HEK293 (cell line): Measurements from ENCODE around the gene CRK.

ENCODE experiments used
- CTCF ChIA-PET: fragments of 350-600 bp; formaldehyde crosslinking; extraction: SDS; loops from one replicate; lab custom pipeline; 2021; ENCODE audit warnings: antibody characterized with exemption; lab: Yijun Ruan, JAX
- POLR2A ChIA-PET: fragments of 300-600 bp; formaldehyde crosslinking; extraction: SDS; loops from one replicate; lab custom pipeline; 2020; ENCODE audit warnings: antibody characterized with exemption, inconsistent platforms; lab: Yijun Ruan, JAX
- H3K27ac ChIP-seq: fragments of 200-500 bp; sonication (Bioruptor generic); 2 replicates; pipeline ENCODE4 v1.5.1; 2014; ENCODE audit warnings: low read depth, low read length, control low read depth, inconsistent platforms; ENCODE audit errors: extremely low read depth
- H3K36me3 ChIP-seq, 2 experiments: fragments of 200-500 bp in 1 of 2; sonication (Bioruptor generic) in 1 of 2; 1 replicate in 1 of 2; 2 replicates in 1 of 2; pipeline ENCODE4 v1.5.1; 2014 to 2017; ENCODE audit warnings: inconsistent platforms in 2 of 2, low read length in 2 of 2; ENCODE audit not compliant: control insufficient read depth in 2 of 2, insufficient read depth in 1 of 2
- H3K4me1 ChIP-seq: fragments of 200-500 bp; sonication (Bioruptor generic); 2 replicates; pipeline ENCODE4 v1.5.1; 2014; ENCODE audit warnings: mild to moderate bottlenecking, low read length, inconsistent platforms; ENCODE audit not compliant: control insufficient read depth, insufficient read depth
- H3K4me3 ChIP-seq: 2 replicates; pipeline ENCODE4 v1.5.1; 2011; ENCODE audit warnings: low read depth, mild to moderate bottlenecking, control low read depth, low read length, moderate library complexity
- H3K9me3 ChIP-seq: fragments of 200-500 bp; sonication (Bioruptor generic); 2 replicates; pipeline ENCODE4 v1.5.1; 2014; ENCODE audit warnings: low read depth, low read length, inconsistent platforms; ENCODE audit not compliant: control insufficient read depth, insufficient read depth
- BCL11A ChIP-seq: fragments of 450-650 bp; formaldehyde crosslinking; IDR thresholded peaks from 2 replicates; pipeline ENCODE4 v1.5.1; 2016; ENCODE audit warnings: low read depth, missing biosample characterization, missing genetic modification characterization
- BCL11B ChIP-seq: fragments of 450-650 bp; formaldehyde crosslinking; IDR thresholded peaks from 2 replicates; pipeline ENCODE4 v1.5.1; 2016; ENCODE audit warnings: low read depth, missing biosample characterization, missing genetic modification characterization
- KLF9 ChIP-seq: fragments of 450-650 bp; formaldehyde crosslinking; IDR thresholded peaks from 2 replicates; pipeline ENCODE4 v1.5.1; 2016; ENCODE audit warnings: missing biosample characterization, missing genetic modification characterization, low read depth
- PRDM4 ChIP-seq: fragments of 450-650 bp; formaldehyde crosslinking; IDR thresholded peaks from 2 replicates; pipeline ENCODE4 v1.5.1; 2017; ENCODE audit warnings: missing biosample characterization, missing genetic modification characterization
- ZBTB1 ChIP-seq: fragments of 450-650 bp; formaldehyde crosslinking; IDR thresholded peaks from 2 replicates; pipeline ENCODE4 v1.5.1; 2016; ENCODE audit warnings: missing biosample characterization, missing genetic modification characterization
- ZBTB6 ChIP-seq: fragments of 450-650 bp; formaldehyde crosslinking; IDR thresholded peaks from 2 replicates; pipeline ENCODE4 v1.5.1; 2017; ENCODE audit warnings: missing biosample characterization, missing genetic modification characterization
- ZNF175 ChIP-seq: fragments of 450-650 bp; formaldehyde crosslinking; IDR thresholded peaks from 2 replicates; pipeline ENCODE4 v1.5.1; 2016; ENCODE audit warnings: missing biosample characterization, missing genetic modification characterization
- ZNF391 ChIP-seq: fragments of 450-650 bp; formaldehyde crosslinking; IDR thresholded peaks from 2 replicates; pipeline ENCODE4 v1.5.1; 2016; ENCODE audit warnings: low read depth, missing biosample characterization, missing genetic modification characterization, borderline replicate concordance
- ZNF501 ChIP-seq: fragments of 450-650 bp; formaldehyde crosslinking; IDR thresholded peaks from 2 replicates; pipeline ENCODE4 v1.5.1; 2016; ENCODE audit warnings: missing biosample characterization, missing genetic modification characterization
- TF ChIP-seq, protein P1 (sequence below): fragments of 450-650 bp; formaldehyde crosslinking; IDR thresholded peaks from 2 replicates; pipeline ENCODE4 v1.5.1; 2016; ENCODE audit warnings: missing biosample characterization, missing genetic modification characterization

The CRK gene

DNA sequence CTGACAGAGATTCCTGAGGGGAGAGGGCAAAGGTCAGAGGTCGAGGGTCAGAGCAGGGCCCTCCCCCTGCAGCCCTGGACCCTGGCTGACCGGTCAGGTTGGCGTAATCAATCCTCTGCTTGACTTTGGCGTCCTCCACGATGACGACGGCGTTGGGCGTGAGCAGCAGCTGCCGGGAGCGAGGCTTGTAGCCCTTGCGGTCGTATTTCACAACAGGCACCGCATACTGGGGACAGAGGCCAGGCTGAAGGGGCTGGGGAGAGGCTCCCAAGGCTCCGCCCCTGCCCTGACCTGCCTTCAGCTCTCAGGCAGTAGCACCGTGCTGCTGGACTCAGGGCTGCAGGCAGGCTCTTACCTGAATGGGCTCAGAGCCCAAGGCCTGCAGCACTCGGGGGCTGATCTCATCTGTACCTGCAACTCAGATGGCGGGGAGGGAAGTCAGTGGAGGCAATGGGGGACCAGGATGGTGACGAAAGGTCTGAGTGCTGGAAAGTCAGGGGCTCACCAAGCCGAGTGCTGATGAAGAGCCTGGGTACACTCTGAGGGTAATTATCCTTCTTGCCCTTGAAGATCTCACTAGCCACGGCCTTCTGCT lies 12.0 kb upstream of the CRK start:
- POLR2A ChIA-PET: no interaction called here
- H3K9me3 ChIP-seq: no peaks in the 10 kb centered on the region
- CTCF ChIA-PET: no interaction called here
- no peak overlapping the region; the same call in 1 of the 2 replicates for H3K27ac ChIP-seq
- TF ChIP-seq ZNF175 (tag by site-specific recombination) (no peak), KLF9 (no peak), ZBTB6 (tag by site-specific recombination) (no peak), BCL11A (peak; percentile 68; the same call in 1 of the 2 replicates), BCL11B (0 out of 2 replicates have a peak, but pooled peaks have one; percentile 65)
- no peak overlapping the region for H3K4me3 ChIP-seq
- peaks cover 0 to 77% of the 10 kb centered on the region in 2 experiments; a peak in 2 of 3 replicates for H3K36me3 ChIP-seq
- H3K4me1 ChIP-seq: no peaks in the 10 kb centered on the region

DNA sequence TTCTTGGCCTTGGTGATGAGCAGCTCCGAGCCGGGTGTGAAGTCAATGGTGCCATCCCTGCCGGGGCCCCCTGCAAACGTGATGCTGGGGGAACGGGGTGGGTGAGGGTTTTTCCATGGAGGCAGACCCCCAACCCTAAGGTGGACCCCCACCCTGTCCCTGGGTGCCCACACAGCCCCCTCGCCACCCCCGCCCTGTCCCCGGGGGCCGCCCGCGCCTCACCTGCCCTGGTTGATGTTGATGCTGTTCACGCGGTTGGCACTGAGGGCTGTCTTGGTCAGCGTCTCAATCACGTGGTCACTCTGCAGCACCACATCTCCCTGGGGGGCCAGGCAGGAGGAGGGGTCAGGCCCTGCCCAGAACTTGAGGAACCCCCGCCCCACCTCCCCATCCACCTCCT lies 11.2 kb upstream of the CRK start:
- Histone ChIP-seq H3K9me3 (no peaks in the 10 kb centered on the region), H3K27ac (no peak overlapping the region), H3K4me3 (no peak overlapping the region), H3K36me3 (peaks cover 0 to 74% of the 10 kb centered on the region in 2 experiments; a peak in 2 of 3 replicates), H3K4me1 (peaks cover 4% of the 10 kb centered on the region)
- TF ChIP-seq, protein P1, sequence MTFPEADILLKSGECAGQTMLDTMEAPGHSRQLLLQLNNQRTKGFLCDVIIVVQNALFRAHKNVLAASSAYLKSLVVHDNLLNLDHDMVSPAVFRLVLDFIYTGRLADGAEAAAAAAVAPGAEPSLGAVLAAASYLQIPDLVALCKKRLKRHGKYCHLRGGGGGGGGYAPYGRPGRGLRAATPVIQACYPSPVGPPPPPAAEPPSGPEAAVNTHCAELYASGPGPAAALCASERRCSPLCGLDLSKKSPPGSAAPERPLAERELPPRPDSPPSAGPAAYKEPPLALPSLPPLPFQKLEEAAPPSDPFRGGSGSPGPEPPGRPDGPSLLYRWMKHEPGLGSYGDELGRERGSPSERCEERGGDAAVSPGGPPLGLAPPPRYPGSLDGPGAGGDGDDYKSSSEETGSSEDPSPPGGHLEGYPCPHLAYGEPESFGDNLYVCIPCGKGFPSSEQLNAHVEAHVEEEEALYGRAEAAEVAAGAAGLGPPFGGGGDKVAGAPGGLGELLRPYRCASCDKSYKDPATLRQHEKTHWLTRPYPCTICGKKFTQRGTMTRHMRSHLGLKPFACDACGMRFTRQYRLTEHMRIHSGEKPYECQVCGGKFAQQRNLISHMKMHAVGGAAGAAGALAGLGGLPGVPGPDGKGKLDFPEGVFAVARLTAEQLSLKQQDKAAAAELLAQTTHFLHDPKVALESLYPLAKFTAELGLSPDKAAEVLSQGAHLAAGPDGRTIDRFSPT (tag by site-specific recombination): 0 out of 2 replicates have a peak, but pooled peaks have one; percentile 7
- TF ChIP-seq ZNF501: no peak
- ChIA-PET POLR2A (no interaction called here), CTCF (no interaction called here)

- no peaks in the 10 kb centered on the region for H3K9me3 ChIP-seq
- peaks cover 0 to 59% of the 10 kb centered on the region in 2 experiments; a peak in 2 of 3 replicates for H3K36me3 ChIP-seq
- H3K4me1 ChIP-seq: peaks cover 4% of the 10 kb centered on the region
- no peak overlapping the region for H3K4me3 ChIP-seq
- ChIA-PET POLR2A (no interaction called here), CTCF (interaction anchor here (0.6 kb wide), 2 partner anchors 11 to 26 kb away, joined by 3 to 5 read pairs; no protein-coding TSS in a partner anchor)
- H3K27ac ChIP-seq: no peak overlapping the region
- no peak for TF ChIP-seq PRDM4 (tag by site-specific recombination)
- no peak for TF ChIP-seq ZNF391 (tag by site-specific recombination)
- TF ChIP-seq ZBTB1 (tag by site-specific recombination): no peak
These were observed 8.2 kb upstream of the CRK start for GRCh38 chr17:1464186-1464585.
